HuH-7.5 (cell line): Measurements from ENCODE around the gene ADAM29.
"Not testable (repeated sequence)": the region's sequence is repeated elsewhere in the genome, so short reads cannot be mapped to it uniquely, and the experiment has no call there.

Source experiments
- DNase-seq: peaks from one replicate; pipeline ENCODE4 v3.0.0; 2011; ENCODE audit warnings: low spot score

ADAM29 gene

GRCh38 chr4:174918058-174918457, at the start of gene ADAM29:
Gene ADAM29 (plus strand): TSS chr4:174918358. CDS start chr4:174975526, 57,168 bp downstream.
- DNase-seq, result no peak

- no peak for DNase-seq
Measured at GRCh38 chr4:174869339-174869738, 48.8 kb upstream of the ADAM29 start.

GRCh38 chr4:174870311-174870710, 47.8 kb upstream of the ADAM29 start:
- DNase-seq, result no peak

DNA sequence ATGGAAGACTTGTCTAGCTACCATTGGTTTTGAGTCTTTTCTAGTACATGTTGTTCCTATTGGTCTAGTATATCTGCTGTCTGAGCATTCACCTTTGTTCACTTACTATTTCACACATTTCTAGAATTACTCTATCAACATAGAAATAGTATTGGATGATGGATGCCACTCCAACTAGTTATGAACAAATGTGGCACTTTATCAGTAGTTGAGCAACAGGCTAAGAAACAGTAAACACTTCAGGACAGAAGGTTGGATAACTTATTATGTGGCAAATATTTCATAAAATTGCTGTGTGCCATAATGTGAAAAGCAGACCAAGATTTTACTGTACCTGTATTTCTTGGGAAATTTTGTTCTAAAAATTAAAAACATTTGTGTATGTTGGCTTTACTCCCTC, 46.8 kb upstream of the ADAM29 start:
- DNase-seq, result no peak

DNA sequence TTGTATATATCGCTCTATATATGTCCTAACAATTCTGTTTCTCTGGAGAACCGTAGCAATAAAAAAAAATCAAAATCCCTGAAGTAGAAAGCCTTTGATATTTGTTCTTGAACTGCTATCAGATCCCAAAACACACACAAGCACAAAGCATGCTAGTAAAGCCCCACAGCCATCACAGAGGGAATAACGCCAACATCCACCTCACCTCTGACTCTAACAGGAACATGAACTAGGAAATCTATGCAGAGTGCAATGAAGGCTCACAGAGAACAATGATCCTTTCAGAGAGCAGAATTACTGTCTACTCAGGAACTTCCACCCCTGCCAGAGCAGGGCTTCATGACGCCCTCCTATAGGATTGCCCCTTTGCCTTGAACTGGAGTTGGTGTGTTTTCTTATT, 45.0 kb upstream of the ADAM29 start:
- DNase-seq, result not testable (repeated sequence)

DNA sequence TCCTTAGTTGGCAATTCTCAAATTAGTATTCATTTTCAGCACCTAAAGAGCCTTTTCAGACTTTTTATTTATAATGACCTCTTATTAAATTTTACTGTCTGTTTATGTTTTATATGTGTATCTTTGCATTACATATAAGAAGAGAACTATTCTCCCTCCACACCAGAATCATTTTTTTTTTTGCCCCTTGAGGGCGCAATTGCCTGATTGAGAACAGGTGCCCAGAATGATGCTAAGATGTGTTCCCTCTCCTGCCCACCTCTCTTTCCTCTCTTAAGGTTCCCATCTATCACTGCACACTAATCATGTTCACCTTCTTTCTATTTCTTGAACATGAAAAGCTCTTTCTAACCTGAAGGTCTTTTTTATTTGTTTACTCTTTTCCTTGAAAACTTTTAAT, 44.2 kb upstream of the ADAM29 start:
- no peak for DNase-seq

DNA sequence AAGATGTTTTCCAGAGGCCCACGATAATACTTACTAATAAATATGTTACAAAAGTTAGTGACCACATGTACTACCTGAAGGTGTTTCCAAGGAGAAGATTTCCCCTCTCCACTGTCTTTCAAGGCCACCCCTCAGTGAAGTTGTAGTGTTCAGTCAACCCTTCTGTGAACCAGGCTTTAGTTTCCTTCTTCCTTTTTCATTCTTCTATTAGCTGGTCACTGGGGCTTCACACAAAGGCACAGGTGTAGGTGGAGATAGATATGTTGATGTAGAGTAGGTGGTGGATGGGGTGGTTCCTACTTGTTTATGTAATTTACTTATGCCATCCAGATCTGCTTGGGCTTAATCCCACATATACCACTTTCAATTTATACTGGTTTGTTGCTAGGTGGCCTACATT, 43.3 kb upstream of the ADAM29 start:
- DNase-seq, result no peak

DNA sequence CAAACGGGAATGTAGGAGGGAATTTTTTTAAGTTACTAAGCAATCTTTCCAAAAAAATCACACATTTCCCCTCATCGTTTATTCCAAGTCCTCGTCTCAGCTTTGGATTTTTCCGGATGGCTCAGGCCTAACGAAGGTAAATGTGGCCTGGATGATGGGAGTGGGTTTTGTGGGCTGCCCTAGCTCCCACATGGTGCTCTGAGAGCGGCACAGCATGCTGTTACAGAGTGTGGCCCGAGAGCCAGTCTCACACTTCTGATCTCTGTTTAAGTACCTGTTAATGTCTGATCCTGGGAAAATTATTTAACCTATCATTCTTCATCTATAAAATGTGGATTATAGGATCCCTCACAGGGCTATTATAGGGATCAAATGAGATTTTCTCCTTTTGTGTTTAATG, 38.2 kb upstream of the ADAM29 start:
- DNase-seq, result no peak

GRCh38 chr4:174882317-174882992, 35.7 kb upstream of the ADAM29 start:
- no peak for DNase-seq

DNA sequence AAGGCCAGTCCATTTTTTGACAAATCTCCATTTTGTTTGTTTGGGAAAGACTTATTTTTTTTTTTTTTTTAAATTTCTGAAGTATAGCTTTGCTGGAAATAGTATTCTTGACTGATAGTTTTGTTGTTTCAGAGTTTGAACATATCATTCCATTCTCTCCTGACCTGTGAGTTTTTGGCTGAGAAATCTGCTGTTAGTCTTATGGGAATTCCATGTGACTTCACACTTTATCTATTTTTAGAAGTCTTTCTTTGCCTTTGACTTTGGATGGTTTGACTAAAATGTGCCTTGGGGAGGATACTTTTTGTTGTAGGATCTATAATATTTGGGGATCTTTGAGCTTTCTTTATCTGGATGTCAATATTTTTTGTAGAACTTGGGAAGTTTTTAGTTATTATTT, 10.7 kb upstream of the ADAM29 start:
- DNase-seq, result no peak

GRCh38 chr4:174910271-174910670, 7.9 kb upstream of the ADAM29 start:
- no peak for DNase-seq

DNA sequence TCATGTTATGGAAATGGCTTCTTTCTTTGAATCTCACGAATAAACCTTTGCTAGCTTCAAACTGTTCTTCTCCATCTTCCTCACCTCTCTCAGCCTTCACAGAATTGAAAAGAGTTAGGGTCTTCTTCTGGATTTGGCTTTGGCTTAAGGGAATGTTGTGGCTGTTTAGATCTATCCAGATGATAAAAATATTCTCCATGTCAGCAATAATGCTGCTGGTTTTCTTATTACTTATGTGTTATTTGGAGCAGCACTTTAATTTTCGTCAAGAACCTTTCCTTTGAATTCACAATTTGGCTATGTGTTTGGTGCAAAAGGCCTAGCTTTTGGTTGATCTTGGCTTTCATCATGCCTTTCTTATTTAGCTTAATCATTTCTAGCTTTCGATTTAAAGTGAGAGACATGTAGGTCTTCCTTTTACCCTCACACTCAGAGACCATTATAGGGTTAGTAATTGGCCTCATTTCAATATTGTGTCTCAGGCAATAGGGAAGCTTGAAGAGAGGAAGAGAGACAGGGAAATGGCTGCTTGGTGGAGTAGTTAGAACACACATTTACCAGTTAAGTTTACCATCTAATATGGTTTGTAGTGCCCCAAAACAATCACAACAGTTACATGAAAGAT, 5.1 kb upstream of the ADAM29 start:
- DNase-seq, result no peak

GRCh38 chr4:174919886-174920423, 1.8 kb downstream of the ADAM29 start:
- DNase-seq, result no peak

DNA sequence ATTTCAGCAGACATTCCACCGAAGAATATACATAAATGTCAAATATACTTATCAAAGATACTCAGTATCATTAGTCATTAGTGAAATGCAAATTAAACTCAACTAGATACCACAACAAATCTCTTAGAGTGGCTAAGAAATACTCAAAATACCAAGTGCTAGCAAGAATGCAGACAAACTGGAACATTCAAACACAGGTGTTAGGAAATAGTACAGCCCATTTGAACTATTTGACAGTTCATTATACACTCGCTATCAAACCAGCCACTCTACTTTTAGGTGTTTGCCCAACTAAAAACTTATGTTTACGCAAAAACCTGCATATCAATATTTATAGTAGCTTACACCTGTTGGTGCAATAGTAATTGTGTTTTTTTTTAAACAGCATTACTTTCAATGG, 8.8 kb downstream of the ADAM29 start:
- DNase-seq, result no peak

DNA sequence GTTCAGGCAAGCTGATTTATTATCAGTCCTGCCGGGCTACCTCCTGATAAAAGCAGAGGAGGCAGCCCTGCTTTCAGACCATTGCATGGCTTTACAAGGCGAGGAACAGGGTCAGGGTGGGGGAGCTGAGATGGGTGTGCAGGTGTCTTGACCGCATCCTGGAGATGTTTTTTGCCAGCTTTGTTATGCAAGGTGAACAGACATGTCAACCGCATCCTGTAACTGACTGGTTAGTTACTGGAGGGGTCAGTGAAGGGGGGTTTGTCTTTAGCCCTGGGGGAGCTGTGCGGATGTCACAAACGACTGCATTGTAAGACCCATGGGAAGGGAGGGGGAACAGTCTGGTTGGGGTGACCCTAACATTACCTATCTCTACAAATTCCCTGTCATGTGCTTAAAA, 10.0 kb downstream of the ADAM29 start:
- DNase-seq, result no peak

DNA sequence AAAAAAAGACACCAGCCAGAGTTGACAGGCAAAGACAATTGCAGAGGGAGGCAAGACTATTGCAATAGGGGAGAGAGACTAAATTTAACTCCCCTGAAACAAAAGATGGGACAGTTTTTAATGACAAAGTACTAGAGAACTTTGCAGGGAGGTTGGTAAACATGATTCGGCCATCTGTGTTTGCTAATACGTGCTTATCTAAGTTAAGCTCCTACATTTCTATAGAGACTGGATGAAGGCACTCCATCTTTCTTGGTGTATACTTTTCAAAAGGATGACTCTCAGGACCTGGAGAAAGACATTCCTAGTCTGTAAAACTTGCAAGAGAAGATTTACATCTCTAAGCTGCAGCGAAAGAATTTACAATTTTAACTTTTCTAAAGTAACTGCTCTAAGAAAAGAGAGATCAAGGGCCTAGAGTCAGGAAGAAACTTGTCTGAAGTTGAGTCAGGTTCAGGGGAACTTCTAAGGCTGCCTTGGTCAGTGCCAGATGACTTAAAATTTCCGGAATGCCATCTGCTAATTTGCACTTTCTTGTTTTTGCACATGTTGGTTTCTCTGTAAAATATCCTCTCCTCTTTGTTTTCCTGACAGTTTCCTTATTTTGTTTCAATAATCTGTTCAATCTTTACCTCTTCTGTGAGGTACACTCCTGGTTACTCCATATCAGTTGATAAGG, 10.6 kb downstream of the ADAM29 start:
- no peak for DNase-seq

DNA sequence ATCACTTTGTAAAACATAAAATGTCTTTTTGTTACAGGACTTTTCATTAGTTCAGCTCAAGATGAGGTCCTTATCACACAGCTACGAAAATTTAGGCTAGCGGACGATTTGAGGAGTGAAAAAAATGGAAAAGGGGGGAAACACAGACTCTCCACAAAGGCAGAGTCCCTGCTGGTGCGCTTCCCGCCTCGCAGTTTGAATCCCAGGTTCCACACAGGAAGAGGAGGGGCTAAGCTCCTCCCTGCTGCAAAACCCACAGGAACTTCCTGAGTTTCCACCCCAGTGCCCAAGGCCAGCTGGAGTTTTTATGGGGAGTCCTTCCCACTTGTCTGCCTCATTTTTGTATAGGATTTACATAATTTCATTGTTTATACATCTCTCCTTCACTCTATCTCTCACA, 11.2 kb downstream of the ADAM29 start:
- DNase-seq, result no peak

GRCh38 chr4:174930895-174931294, 12.7 kb downstream of the ADAM29 start:
- DNase-seq, result no peak

GRCh38 chr4:174933083-174933482, 14.9 kb downstream of the ADAM29 start:
- DNase-seq, result no peak

DNA sequence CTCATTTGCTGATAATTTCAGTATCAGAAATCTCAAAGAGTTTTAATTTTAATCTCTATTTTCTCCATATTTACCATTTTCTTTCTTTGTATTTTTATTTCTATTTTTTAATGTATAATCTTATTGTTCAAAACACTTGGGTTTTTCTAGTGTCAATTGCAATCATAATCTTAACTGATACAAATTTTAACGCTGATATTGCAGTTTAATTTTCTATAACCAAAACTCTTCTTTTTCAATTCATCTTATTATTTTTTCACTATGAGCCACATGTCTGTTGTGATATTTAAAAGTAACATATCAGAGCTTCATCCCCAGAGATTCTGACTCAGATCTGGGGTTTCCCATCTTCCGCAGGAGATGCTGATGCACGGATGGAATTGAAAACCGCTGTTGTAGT, 16.2 kb downstream of the ADAM29 start:
- no peak for DNase-seq

DNA sequence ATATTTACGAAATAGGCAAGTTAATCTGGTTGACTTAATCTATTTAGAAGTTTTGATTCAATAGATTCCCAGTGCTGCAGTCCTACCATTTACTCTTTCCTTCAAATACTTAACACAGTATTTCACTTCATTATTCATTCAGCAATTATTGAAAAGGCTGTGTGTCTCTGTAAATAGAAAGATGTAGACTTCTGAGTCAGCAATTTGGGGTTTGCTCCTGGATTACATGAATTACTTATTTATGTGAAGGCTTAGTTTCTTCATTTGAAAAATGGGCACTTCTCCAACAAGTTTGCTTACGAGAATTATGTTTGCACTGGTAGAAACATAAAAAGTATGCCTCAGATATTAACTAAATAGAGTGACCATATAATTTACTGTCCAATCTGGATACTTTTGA, 17.4 kb downstream of the ADAM29 start:
- DNase-seq, result no peak

DNA sequence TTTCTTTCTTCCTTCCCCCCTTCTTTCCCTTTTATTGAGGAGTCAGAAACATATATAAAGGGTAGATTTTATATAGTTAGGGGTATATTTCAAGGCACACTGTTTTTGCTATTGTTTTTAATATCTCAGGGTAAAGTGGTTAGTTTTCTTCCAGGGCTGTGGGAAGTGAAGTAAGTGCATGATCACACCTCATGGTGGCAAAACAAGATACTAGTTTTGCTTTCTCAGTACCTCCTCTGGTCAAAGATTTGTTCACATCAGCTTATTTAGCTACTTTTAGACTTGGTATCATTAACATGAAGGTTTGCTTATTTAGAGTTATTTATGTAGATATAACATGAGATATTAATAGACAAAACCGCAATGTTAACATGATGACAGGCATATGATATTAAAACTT, 21.8 kb downstream of the ADAM29 start:
- DNase-seq, result no peak

- no peak for DNase-seq
Measured at GRCh38 chr4:174946246-174946645, 28.1 kb downstream of the ADAM29 start.
